BJ (cell line): ENCODE results near the gene ABCA13. TPM values are rescaled to one million over a fixed set of nuclear protein-coding genes. Genes with fewer than 3 reads are reported as not detected.

Experiments
- CTCF ChIA-PET: fragments of 350-600 bp; formaldehyde crosslinking; extraction: SDS; loops from one replicate; lab custom pipeline; 2021; ENCODE audit warnings: antibody characterized with exemption, inconsistent platforms; lab: Yijun Ruan, JAX
- POLR2A ChIA-PET: fragments of 300-600 bp; sonication (Branson Sonifier 250); formaldehyde crosslinking; extraction: SDS; loops from one replicate; lab custom pipeline; 2021; ENCODE audit warnings: antibody characterized with exemption; lab: Charles Lee
- DNase-seq: peaks from one replicate; pipeline ENCODE4 v3.0.0-alpha.2; 2011; ENCODE audit warnings: low read depth
- H3K27me3 ChIP-seq: 2 replicates; pipeline ENCODE4 v1.6.0; 2011; ENCODE audit warnings: low read length; ENCODE audit not compliant: control insufficient read depth, insufficient read depth
- H3K36me3 ChIP-seq: 2 replicates; pipeline ENCODE4 v1.5.1; 2011; ENCODE audit warnings: low read length; ENCODE audit not compliant: control insufficient read depth, insufficient read depth
- H3K4me3 ChIP-seq: 2 replicates; pipeline ENCODE4 v1.5.1; 2011; ENCODE audit warnings: low read depth, mild to moderate bottlenecking, control low read depth, low read length
- CTCF ChIP-seq: IDR thresholded peaks from 2 replicates; pipeline ENCODE4 v1.5.1; 2011; ENCODE audit warnings: low read depth, mild to moderate bottlenecking, control low read depth, inconsistent platforms, low read length, moderate library complexity; ENCODE audit not compliant: insufficient read depth
- polyA plus RNA-seq: library from polyadenylated mRNA; depleted of rRNA; stranded (reverse); fragments of >200 nt; gene quantifications from 2 replicates; pipeline ENCODE4 v1.2.3, GENCODE V29; 2011

The ABCA13 gene
- polyA plus RNA-seq, 1 experiment = 0.15 TPM

- no peak overlapping the region for H3K4me3 ChIP-seq
- POLR2A ChIA-PET = no interaction called here
- no peak for DNase-seq
- no peaks in the 10 kb centered on the region for H3K36me3 ChIP-seq
- TF ChIP-seq CTCF = no peak
- CTCF ChIA-PET = no interaction called here
- H3K27me3 ChIP-seq = no peaks in the 10 kb centered on the region
These were observed 42.0 kb downstream of the ABCA13 start for GRCh38 chr7:48213226-48213625.

- no peak overlapping the region for H3K4me3 ChIP-seq
- TF ChIP-seq CTCF = no peak
- H3K36me3 ChIP-seq = no peaks in the 10 kb centered on the region
- H3K27me3 ChIP-seq = peaks cover 2% of the 10 kb centered on the region; the same call in 1 of the 2 replicates
- DNase-seq = no peak
- CTCF ChIA-PET = no interaction called here
- POLR2A ChIA-PET = no interaction called here
These were observed 46.0 kb downstream of the ABCA13 start for GRCh38 chr7:48217266-48217665.

- H3K36me3 ChIP-seq = no peaks in the 10 kb centered on the region
- H3K4me3 ChIP-seq = no peak overlapping the region
- DNase-seq = no peak
- ChIA-PET POLR2A (no interaction called here), CTCF (no interaction called here)
- TF ChIP-seq CTCF = no peak
- H3K27me3 ChIP-seq = peaks cover 2% of the 10 kb centered on the region; the same call in 1 of the 2 replicates
These were observed 46.5 kb downstream of the ABCA13 start for GRCh38 chr7:48217753-48218152.

GRCh38 chr7:48224042-48224441 is 52.8 kb downstream of the ABCA13 start:
- CTCF ChIA-PET = no interaction called here
- H3K27me3 ChIP-seq = peaks cover 2% of the 10 kb centered on the region; the same call in 1 of the 2 replicates
- no peak for DNase-seq
- no peaks in the 10 kb centered on the region for H3K36me3 ChIP-seq
- POLR2A ChIA-PET = no interaction called here
- no peak for TF ChIP-seq CTCF
- no peak overlapping the region for H3K4me3 ChIP-seq

GRCh38 chr7:48225101-48225500 is 53.8 kb downstream of the ABCA13 start:
- no peak for DNase-seq
- Histone ChIP-seq H3K4me3 (no peak overlapping the region), H3K27me3 (no peaks in the 10 kb centered on the region), H3K36me3 (no peaks in the 10 kb centered on the region)
- ChIA-PET POLR2A (no interaction called here), CTCF (interaction anchor here (1.4 kb wide), 1 partner anchor 43 kb away, joined by 4 read pairs; no protein-coding TSS in a partner anchor)
- no peak for TF ChIP-seq CTCF
